ENCODE measurements around the gene SERTAD2.

SERTAD2 gene

GRCh38 chr2:64675860-64676259, 22.1 kb upstream of the SERTAD2 start:
- no peak for DNase-seq (ENCODE audit: low read depth in 2 of 2, low spot score in 1 of 2)

- DNase-seq (ENCODE audit: low read depth in 2 of 2, low spot score in 1 of 2), result no peak
Observed at GRCh38 chr2:64672708-64673107, 19.0 kb upstream of the SERTAD2 start.

GRCh38 chr2:64670047-64670446, 16.3 kb upstream of the SERTAD2 start:
- no peak for DNase-seq (ENCODE audit: low read depth in 2 of 2, low spot score in 1 of 2)

- DNase-seq (ENCODE audit: low read depth in 2 of 2, low spot score in 1 of 2), result no peak
Observed at GRCh38 chr2:64669288-64669687, 15.6 kb upstream of the SERTAD2 start.

GRCh38 chr2:64668542-64668941, 14.8 kb upstream of the SERTAD2 start:
- no peak for DNase-seq (ENCODE audit: low read depth in 2 of 2, low spot score in 1 of 2)

GRCh38 chr2:64667535-64667934, 13.8 kb upstream of the SERTAD2 start:
- DNase-seq (ENCODE audit: low read depth in 2 of 2, low spot score in 1 of 2), result no peak

GRCh38 chr2:64666810-64667438, 13.2 kb upstream of the SERTAD2 start:
- DNase-seq (ENCODE audit: low read depth in 2 of 2, low spot score in 1 of 2), result no peak

GRCh38 chr2:64665709-64666108, 12.0 kb upstream of the SERTAD2 start:
- DNase-seq (ENCODE audit: low read depth in 2 of 2, low spot score in 1 of 2), result no peak

GRCh38 chr2:64663402-64663801, 9.7 kb upstream of the SERTAD2 start:
- no peak for DNase-seq (ENCODE audit: low read depth in 2 of 2, low spot score in 1 of 2)

GRCh38 chr2:64661741-64662169, 8.0 kb upstream of the SERTAD2 start:
- no peak for DNase-seq (ENCODE audit: low read depth in 2 of 2, low spot score in 1 of 2)

GRCh38 chr2:64659252-64659651, 5.5 kb upstream of the SERTAD2 start:
- DNase-seq (ENCODE audit: low read depth in 2 of 2, low spot score in 1 of 2), result no peak

- no peak for DNase-seq (ENCODE audit: low read depth in 2 of 2, low spot score in 1 of 2)
Observed at GRCh38 chr2:64658269-64658668, 4.6 kb upstream of the SERTAD2 start.

GRCh38 chr2:64657411-64657810, 3.7 kb upstream of the SERTAD2 start:
- no peak for DNase-seq (ENCODE audit: low read depth in 2 of 2, low spot score in 1 of 2)

- no peak for DNase-seq (ENCODE audit: low read depth in 2 of 2, low spot score in 1 of 2)
Observed at GRCh38 chr2:64656379-64656778, 2.7 kb upstream of the SERTAD2 start.

- DNase-seq (ENCODE audit: low read depth in 2 of 2, low spot score in 1 of 2), result no peak
Observed at GRCh38 chr2:64655873-64656272, 2.2 kb upstream of the SERTAD2 start.

GRCh38 chr2:64655018-64655664, 1.4 kb upstream of the SERTAD2 start:
- no peak for DNase-seq (ENCODE audit: low read depth in 2 of 2, low spot score in 1 of 2)

- DNase-seq (ENCODE audit: low read depth in 2 of 2, low spot score in 1 of 2), result peak in 1 of 2 donors; percentile 45
Observed at GRCh38 chr2:64654063-64654811, 524 bp upstream of the SERTAD2 start.

GRCh38 chr2:64652231-64653108, 1.2 kb downstream of the SERTAD2 start:
- no peak for DNase-seq (ENCODE audit: low read depth in 2 of 2, low spot score in 1 of 2)

- no peak for DNase-seq (ENCODE audit: low read depth in 2 of 2, low spot score in 1 of 2)
Observed at GRCh38 chr2:64651590-64651989, 2.1 kb downstream of the SERTAD2 start.

- no peak for DNase-seq (ENCODE audit: low read depth in 2 of 2, low spot score in 1 of 2)
Observed at GRCh38 chr2:64650722-64651338, 2.9 kb downstream of the SERTAD2 start.

- DNase-seq (ENCODE audit: low read depth in 2 of 2, low spot score in 1 of 2), result no peak
Observed at GRCh38 chr2:64650296-64650695, 3.4 kb downstream of the SERTAD2 start.
